Putamen (tissue), 1 donor: ENCODE results near the gene GNRHR.

Source experiments
- DNase-seq: peaks from one replicate; pipeline ENCODE4 v3.0.0-alpha.2; 2016; ENCODE audit warnings: low spot score

The GNRHR gene

DNA sequence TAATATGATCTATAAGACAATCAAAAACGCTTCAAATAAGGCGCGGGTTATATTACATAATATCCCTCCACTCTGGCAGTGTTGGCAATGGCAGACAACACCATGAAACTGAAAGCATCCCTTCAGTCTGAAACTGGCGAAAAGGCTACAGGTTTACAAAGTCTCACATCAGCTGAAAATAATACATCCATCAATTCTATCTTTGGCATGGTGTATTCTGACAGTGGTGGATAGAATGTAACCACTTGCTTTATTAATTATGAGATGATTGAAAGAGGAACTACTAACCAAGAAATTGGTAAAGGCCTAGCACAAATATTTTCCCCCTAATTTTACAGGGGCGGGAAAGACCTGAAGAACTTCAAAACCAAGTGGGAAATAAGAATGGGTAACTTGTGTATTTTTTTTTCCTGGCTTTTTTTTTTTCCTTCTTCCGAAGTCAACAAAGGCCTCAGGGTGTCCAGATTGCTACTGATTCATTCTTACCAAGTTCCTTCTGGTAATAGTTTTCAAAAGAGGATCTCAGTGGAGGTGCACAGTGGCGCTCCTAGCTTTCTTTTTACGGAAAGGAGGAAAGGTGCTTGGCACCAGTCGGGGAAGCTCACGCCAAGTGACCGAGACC is 54.0 kb downstream of the GNRHR start:
- DNase-seq = no peak

DNA sequence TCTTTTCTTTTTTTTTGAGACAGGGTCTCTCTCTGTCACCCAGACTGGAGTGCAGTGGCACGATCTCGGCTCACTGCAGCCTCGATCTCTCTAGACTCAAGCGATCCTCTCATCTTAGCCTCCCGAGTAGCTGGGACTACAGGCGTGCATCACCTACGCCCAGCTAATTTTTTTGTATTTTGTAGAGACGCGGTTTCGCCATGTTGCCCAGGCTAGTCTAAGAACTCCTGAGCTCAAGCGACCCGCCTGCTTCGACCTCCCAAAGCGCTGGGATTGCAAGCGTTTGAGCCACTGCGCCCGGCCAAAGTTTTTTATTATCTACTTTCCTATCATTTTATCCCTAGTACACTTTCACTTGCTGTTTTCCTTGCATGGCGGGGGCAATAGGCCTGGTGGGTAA is 54.6 kb downstream of the GNRHR start:
- DNase-seq = no peak

DNA sequence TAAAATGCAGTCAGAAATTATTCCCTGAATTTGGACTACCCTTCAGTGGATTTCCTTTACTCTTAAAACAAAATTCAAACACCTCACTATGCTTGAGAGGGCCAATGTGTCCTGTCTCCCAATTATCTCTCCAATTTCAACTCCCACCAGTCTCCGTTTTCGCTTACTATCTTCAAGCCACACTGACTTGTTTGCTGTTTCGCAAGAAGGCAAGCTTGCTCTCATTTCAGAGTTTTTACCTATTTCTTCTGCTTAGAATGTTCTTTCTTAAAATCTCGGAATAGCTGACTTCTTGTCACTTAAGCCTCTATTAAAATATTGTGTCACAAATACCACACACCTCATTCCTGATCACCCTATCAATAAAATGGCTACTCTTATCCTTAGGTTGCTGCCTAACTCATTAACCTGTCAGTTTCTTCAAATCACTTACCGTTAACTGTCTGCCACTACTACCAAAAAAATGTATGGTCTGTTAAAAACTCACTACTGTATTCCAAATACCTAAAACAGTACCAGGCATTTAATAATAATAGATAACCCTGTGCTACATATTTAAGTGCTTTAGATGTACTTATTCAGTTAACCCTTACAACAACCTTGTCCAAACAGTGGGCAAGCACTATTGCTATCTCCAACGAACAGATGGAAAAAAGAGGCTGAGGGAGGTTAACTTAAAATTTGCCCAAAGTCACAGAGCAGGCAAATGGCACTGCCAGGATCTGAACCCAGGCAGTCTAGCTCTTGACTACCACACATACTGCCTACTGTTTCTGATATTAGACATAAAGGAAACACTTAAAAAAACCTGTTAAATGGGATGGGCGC is 56.1 kb downstream of the GNRHR start:
- no peak for DNase-seq

DNA sequence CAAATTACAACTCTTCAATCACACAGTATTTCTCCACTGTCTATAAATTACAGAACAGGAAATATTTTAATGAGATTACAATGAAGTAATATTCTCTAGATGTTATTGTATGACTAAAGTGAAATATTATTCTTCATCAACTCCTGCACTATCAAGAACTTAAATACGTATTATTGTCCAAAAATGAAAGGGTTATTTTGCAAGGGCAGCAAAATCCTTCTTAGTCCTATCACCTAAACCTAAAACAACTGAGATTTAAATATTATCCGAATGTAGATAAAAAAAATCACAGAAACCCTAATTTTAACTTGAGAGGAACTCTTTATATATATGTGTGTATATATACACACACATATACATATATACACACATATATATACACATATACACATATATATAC is 58.1 kb downstream of the GNRHR start:
- DNase-seq = no peak

DNA sequence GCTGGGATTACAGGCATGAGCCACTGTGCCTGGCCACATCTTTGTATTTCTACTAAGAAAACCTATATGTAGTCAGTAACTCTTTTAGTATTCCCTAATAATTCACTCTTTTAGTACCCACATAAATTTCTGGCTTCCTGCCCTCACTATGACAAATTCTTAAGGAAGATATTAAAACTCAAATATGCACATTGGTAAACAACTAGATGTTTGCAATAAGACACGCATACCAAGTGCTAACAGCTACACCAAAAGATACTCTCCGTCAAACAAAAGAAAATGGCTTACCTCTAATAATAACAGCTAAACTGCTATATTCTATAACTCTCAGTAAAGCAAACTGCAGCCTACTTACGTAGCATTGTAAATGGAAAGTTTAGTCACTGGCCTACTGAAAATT is 59.5 kb downstream of the GNRHR start:
- no peak for DNase-seq

DNA sequence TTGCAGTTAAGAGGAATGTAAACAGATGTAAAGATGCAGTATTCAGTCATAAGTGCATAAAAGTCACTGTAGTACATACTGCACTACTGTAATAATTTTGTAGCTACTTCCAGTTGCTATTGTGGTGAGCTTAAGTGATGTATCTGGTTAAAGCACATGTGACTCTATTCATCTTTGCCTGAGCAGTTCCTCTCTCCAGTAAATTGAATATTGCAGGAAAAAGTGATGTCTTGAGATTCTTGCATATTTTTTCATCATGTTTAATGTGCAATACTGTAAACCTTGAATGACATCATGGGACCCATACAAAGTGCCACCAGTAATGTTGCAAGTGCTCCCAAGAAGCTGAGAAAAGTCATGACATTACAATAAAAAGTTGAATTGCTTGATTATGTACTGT is 62.9 kb downstream of the GNRHR start:
- DNase-seq = no peak
